ENCODE data around the gene FAT1. TPM values are rescaled to one million over a fixed set of nuclear protein-coding genes. Genes with fewer than 3 reads are reported as not detected.

Gene FAT1
- total RNA-seq, 2 donors from 2014 or later: 175 to 215 TPM

- Histone ChIP-seq H3K4me1 (replicated peaks) (no peaks in the 10 kb centered on the region), H3K4me3 (no peak overlapping the region), H3K27ac (no peak overlapping the region), H3K36me3 (no peaks in the 10 kb centered on the region), H3K9me3 (no peaks in the 10 kb centered on the region), H3K27me3 (replicated peaks; ENCODE audit: insufficient read depth) (no peaks in the 10 kb centered on the region)
- DNase-seq (ENCODE audit: low spot score): no peak
- no peak for TF ChIP-seq POLR2A (IDR thresholded peaks at IDR 0.05)
- no peak for TF ChIP-seq CTCF (IDR thresholded peaks at IDR 0.05)
- intact Hi-C loops (cut with DNase I): no loop called here
- WGBS: 89% methylated on average over 6 of the region's 6 CpGs
Observed at GRCh38 chr4:186746581-186746980, 22.9 kb upstream of the FAT1 start.

- Histone ChIP-seq H3K36me3 (no peaks in the 10 kb centered on the region), H3K9me3 (no peaks in the 10 kb centered on the region), H3K4me1 (replicated peaks) (no peaks in the 10 kb centered on the region), H3K27ac (no peak overlapping the region), H3K27me3 (replicated peaks; ENCODE audit: insufficient read depth) (no peaks in the 10 kb centered on the region), H3K4me3 (no peak overlapping the region)
- intact Hi-C loops (cut with DNase I): no loop called here
- WGBS: 78% methylated on average over 10 of the region's 10 CpGs
- TF ChIP-seq POLR2A (IDR thresholded peaks at IDR 0.05) (no peak), POLR2AphosphoS5 (IDR thresholded peaks at IDR 0.05) (no peak), CTCF (IDR thresholded peaks at IDR 0.05) (no peak)
- no peak for DNase-seq (ENCODE audit: low spot score)
Observed at GRCh38 chr4:186743261-186743660, 19.6 kb upstream of the FAT1 start.

- Histone ChIP-seq H3K36me3 (no peaks in the 10 kb centered on the region), H3K27ac (no peak overlapping the region), H3K4me3 (no peak overlapping the region), H3K27me3 (replicated peaks; ENCODE audit: insufficient read depth) (no peaks in the 10 kb centered on the region), H3K4me1 (replicated peaks) (no peaks in the 10 kb centered on the region), H3K9me3 (no peaks in the 10 kb centered on the region)
- 92% methylated on average over 6 of the region's 6 CpGs for WGBS
- no peak for DNase-seq (ENCODE audit: low spot score)
- TF ChIP-seq POLR2AphosphoS5 (IDR thresholded peaks at IDR 0.05) (no peak), POLR2A (IDR thresholded peaks at IDR 0.05) (no peak), CTCF (IDR thresholded peaks at IDR 0.05) (no peak)
- intact Hi-C loops (cut with DNase I): no loop called here
Observed at GRCh38 chr4:186740822-186741221, 17.2 kb upstream of the FAT1 start.

GRCh38 chr4:186739802-186740434, 16.3 kb upstream of the FAT1 start:
- no peak for DNase-seq (ENCODE audit: low spot score)
- Histone ChIP-seq H3K27me3 (replicated peaks; ENCODE audit: insufficient read depth) (no peaks in the 10 kb centered on the region), H3K36me3 (no peaks in the 10 kb centered on the region), H3K4me1 (replicated peaks) (no peaks in the 10 kb centered on the region), H3K9me3 (no peaks in the 10 kb centered on the region), H3K27ac (no peak overlapping the region), H3K4me3 (no peak overlapping the region)
- TF ChIP-seq CTCF (IDR thresholded peaks at IDR 0.05) (no peak), POLR2A (IDR thresholded peaks at IDR 0.05) (no peak), POLR2AphosphoS5 (IDR thresholded peaks at IDR 0.05) (no peak)
- WGBS: 57% methylated on average over 5 of the region's 5 CpGs
- intact Hi-C loops (cut with DNase I): no loop called here

GRCh38 chr4:186739317-186739716, 15.7 kb upstream of the FAT1 start:
- intact Hi-C loops (cut with DNase I): no loop called here
- Histone ChIP-seq H3K27me3 (replicated peaks; ENCODE audit: insufficient read depth) (no peaks in the 10 kb centered on the region), H3K4me3 (no peak overlapping the region), H3K4me1 (replicated peaks) (no peaks in the 10 kb centered on the region), H3K9me3 (no peaks in the 10 kb centered on the region), H3K36me3 (no peaks in the 10 kb centered on the region), H3K27ac (no peak overlapping the region)
- no peak for DNase-seq (ENCODE audit: low spot score)
- no peak for TF ChIP-seq POLR2A (IDR thresholded peaks at IDR 0.05)
- no peak for TF ChIP-seq POLR2AphosphoS5 (IDR thresholded peaks at IDR 0.05)
- TF ChIP-seq CTCF (IDR thresholded peaks at IDR 0.05): no peak
- WGBS: 98% methylated on average over 9 of the region's 9 CpGs
